A549 (cell line): ENCODE data around the gene TBX1.

ENCODE experiments used
- CTCF ChIP-seq: fragments of >200 bp; sonication (Bioruptor Twin); formaldehyde crosslinking; IDR thresholded peaks from 3 replicates; pipeline ENCODE4 v1.5.1; 2016
- MAFK ChIP-seq: fragments of 450-650 bp; IDR thresholded peaks from 2 replicates; pipeline ENCODE4 v1.6.1; 2014; ENCODE audit not compliant: partially characterized antibody
- NPAS2 ChIP-seq: fragments of 250-450 bp; sonication (Bioruptor Pico); IDR thresholded peaks from 2 replicates; pipeline ENCODE4 v1.8.0; 2022; ENCODE audit warnings: mild to moderate bottlenecking, moderate library complexity, borderline replicate concordance
- POLR2A ChIP-seq: IDR thresholded peaks from 2 replicates; pipeline ENCODE4 v1.6.1; 2012; ENCODE audit warnings: mild to moderate bottlenecking, low read length

GRCh38 chr22:19739911-19740449 lies 20.6 kb upstream of the TBX1 start:
- no peak for TF ChIP-seq POLR2A
- no peak for TF ChIP-seq MAFK
- TF ChIP-seq CTCF, result no peak
- no peak for TF ChIP-seq NPAS2 (CRISPR knock-in tag)
